Astrocyte (in vitro differentiated cells and primary cell): ENCODE measurements around the gene GLA. TPM values are rescaled to one million over a fixed set of nuclear protein-coding genes. Genes with fewer than 3 reads are reported as not detected.

Source experiments
- DNase-seq: peaks from one replicate; pipeline ENCODE4 v3.0.0-alpha.2; 2010; ENCODE audit warnings: low read depth
- FAIRE-seq: peaks from 2 replicates; lab custom pipeline; 2011; peaks lifted over from hg19 to GRCh38; lab: Jason Lieb, UNC
- H2AFZ ChIP-seq: 2 replicates; pipeline ENCODE4 v1.6.0; 2012; ENCODE audit warnings: low read depth, low read length, inconsistent platforms
- H3K27ac ChIP-seq: 2 replicates; pipeline ENCODE4 v1.5.1; 2011; ENCODE audit warnings: low read depth, low read length, inconsistent platforms
- H3K27me3 ChIP-seq: 2 replicates; pipeline ENCODE4 v1.6.0; 2011; ENCODE audit warnings: low read length, inconsistent platforms; ENCODE audit not compliant: insufficient read depth
- H3K36me3 ChIP-seq: 2 replicates; pipeline ENCODE4 v1.5.1; 2011; ENCODE audit warnings: low read length, inconsistent platforms; ENCODE audit not compliant: insufficient read depth
- H3K4me1 ChIP-seq: 2 replicates; pipeline ENCODE4 v1.5.1; 2011; ENCODE audit warnings: low read length, inconsistent platforms; ENCODE audit not compliant: insufficient read depth
- H3K4me2 ChIP-seq: 2 replicates; pipeline ENCODE4 v1.6.0; 2012; ENCODE audit warnings: low read length, inconsistent platforms
- H3K4me3 ChIP-seq: 2 replicates; pipeline ENCODE4 v1.5.1; 2011; ENCODE audit warnings: low read depth, mild to moderate bottlenecking, low read length, inconsistent platforms; ENCODE audit not compliant: insufficient read depth
- H3K79me2 ChIP-seq: 2 replicates; pipeline ENCODE4 v1.6.0; 2012; ENCODE audit warnings: mild to moderate bottlenecking, low read length, inconsistent platforms; ENCODE audit not compliant: insufficient read depth
- H3K9ac ChIP-seq: 2 replicates; pipeline ENCODE4 v1.6.0; 2012; ENCODE audit warnings: mild to moderate bottlenecking, low read length, inconsistent platforms
- H3K9me3 ChIP-seq: 2 replicates; pipeline ENCODE4 v1.5.1; 2012; ENCODE audit warnings: low read depth, mild to moderate bottlenecking, low read length, inconsistent platforms; ENCODE audit not compliant: insufficient read depth
- H4K20me1 ChIP-seq: 2 replicates; pipeline ENCODE4 v1.6.0; 2012; ENCODE audit warnings: low read length, inconsistent platforms; ENCODE audit not compliant: insufficient read depth
- H3K27ac Mint-ChIP-seq: one replicate; pipeline ENCODE4 v1.8.0; 2021; ENCODE audit warnings: mild to moderate bottlenecking, mixed read lengths; ENCODE audit not compliant: unreplicated experiment
- H3K27me3 Mint-ChIP-seq: one replicate; pipeline ENCODE4 v1.8.0; 2021; ENCODE audit warnings: low read depth, mixed read lengths; ENCODE audit not compliant: unreplicated experiment
- H3K36me3 Mint-ChIP-seq: one replicate; pipeline ENCODE4 v1.8.0; 2021; ENCODE audit warnings: low read depth, mixed read lengths; ENCODE audit not compliant: unreplicated experiment
- H3K4me1 Mint-ChIP-seq: one replicate; pipeline ENCODE4 v1.8.0; 2021; ENCODE audit warnings: low read depth, mixed read lengths; ENCODE audit not compliant: unreplicated experiment
- H3K4me3 Mint-ChIP-seq: one replicate; pipeline ENCODE4 v1.8.0; 2021; ENCODE audit warnings: mild to moderate bottlenecking, moderate library complexity, mixed read lengths; ENCODE audit not compliant: unreplicated experiment
- H3K9me3 Mint-ChIP-seq: one replicate; pipeline ENCODE4 v1.8.0; 2021; ENCODE audit warnings: mild to moderate bottlenecking, mixed read lengths; ENCODE audit not compliant: unreplicated experiment
- CTCF ChIP-seq: IDR thresholded peaks from 2 replicates; pipeline ENCODE4 v1.5.1; 2011; ENCODE audit warnings: low read depth, mild to moderate bottlenecking, inconsistent platforms, low read length, moderate library complexity; ENCODE audit not compliant: insufficient read depth
- EZH2 ChIP-seq: IDR thresholded peaks from 2 replicates; pipeline ENCODE4 v1.6.1; 2012; ENCODE audit warnings: mild to moderate bottlenecking, low read length, inconsistent platforms; ENCODE audit not compliant: insufficient read depth
- total RNA-seq: library from RNA; stranded (reverse); gene quantifications from 2 replicates; pipeline ENCODE4 v1.2.1, GENCODE V29; 2021

GLA gene
- total RNA-seq, 1 donor from 2014 or later, result 51.9 TPM

DNA sequence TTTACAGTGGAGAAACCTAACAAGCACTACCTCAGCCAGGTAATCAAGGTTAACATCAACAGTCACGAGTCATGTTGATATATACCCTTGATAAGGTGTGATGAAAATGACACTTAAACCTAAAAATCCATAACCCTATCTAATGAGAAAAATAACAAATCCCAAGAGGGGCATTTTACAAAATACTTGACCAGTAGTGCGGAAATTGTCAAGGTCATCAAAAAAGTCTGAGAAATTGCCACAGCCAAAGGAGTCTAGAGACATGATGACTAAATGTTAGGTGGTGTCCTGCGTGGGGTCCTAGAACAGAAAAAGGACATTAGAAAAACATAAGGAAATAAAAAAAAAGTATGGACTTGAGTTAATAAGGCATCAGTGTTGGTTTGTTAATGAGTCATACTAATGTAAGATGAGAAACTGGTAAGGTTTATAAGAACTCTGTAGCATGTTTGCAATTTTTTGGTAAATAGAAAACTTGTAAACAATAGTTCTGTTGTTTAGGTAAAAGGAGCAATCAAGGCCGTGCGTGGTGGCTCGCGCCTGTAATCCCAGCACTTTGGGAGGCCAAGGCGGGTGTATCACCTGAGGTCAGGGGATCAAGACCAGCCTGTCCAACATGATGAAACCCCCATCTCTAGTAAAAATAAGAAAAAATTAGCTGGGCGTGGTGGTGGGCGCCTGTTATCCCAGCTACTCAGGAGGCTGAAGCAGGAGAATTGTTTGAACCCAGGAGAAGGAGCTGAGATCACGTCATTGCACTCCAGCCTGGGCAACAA lies 14.0 kb downstream of the GLA start:
- FAIRE-seq (no peak), DNase-seq (no peak)
- H3K36me3 Mint-ChIP-seq, result peaks cover 3% of the 10 kb centered on the region
- H3K36me3 ChIP-seq, result peaks cover 15% of the 10 kb centered on the region
- peaks cover 26% of the 10 kb centered on the region for H3K79me2 ChIP-seq
- no peaks in the 10 kb centered on the region for H3K9me3 ChIP-seq
- peaks cover 4% of the 10 kb centered on the region for H3K4me1 Mint-ChIP-seq
- H3K4me1 ChIP-seq, result peaks cover 8% of the 10 kb centered on the region
- H3K27ac Mint-ChIP-seq, result no peak overlapping the region
- no peak overlapping the region for H2AFZ ChIP-seq
- no peak overlapping the region for H3K4me3 ChIP-seq
- no peaks in the 10 kb centered on the region for H3K27me3 Mint-ChIP-seq
- H3K27me3 ChIP-seq, result no peaks in the 10 kb centered on the region
- no peak overlapping the region for H3K9ac ChIP-seq
- TF ChIP-seq CTCF (no peak), EZH2 (no peak)
- no peaks in the 10 kb centered on the region for H3K9me3 Mint-ChIP-seq
- H4K20me1 ChIP-seq, result peaks cover 23% of the 10 kb centered on the region
- peak overlapping the region; percentile 98 for H3K4me2 ChIP-seq
- peak overlapping the region; percentile 96 for H3K4me3 Mint-ChIP-seq
- H3K27ac ChIP-seq, result no peak overlapping the region

- H3K4me3 Mint-ChIP-seq, result peak overlapping the region; percentile 96
- Histone ChIP-seq H3K4me2 (peak overlapping the region; percentile 98), H3K9ac (peak overlapping the region; percentile 92), H3K36me3 (peaks cover 15% of the 10 kb centered on the region), H3K4me1 (peaks cover 8% of the 10 kb centered on the region), H3K27ac (peak overlapping the region; percentile 68), H4K20me1 (peaks cover 23% of the 10 kb centered on the region), H3K79me2 (peaks cover 26% of the 10 kb centered on the region), H3K9me3 (no peaks in the 10 kb centered on the region), H3K27me3 (no peaks in the 10 kb centered on the region), H2AFZ (no peak overlapping the region), H3K4me3 (peak overlapping the region; percentile 77)
- H3K36me3 Mint-ChIP-seq, result peaks cover 3% of the 10 kb centered on the region
- TF ChIP-seq CTCF (no peak), EZH2 (no peak)
- no peaks in the 10 kb centered on the region for H3K9me3 Mint-ChIP-seq
- DNase-seq (no peak), FAIRE-seq (peak; percentile 92)
- peak overlapping the region; percentile 93 for H3K27ac Mint-ChIP-seq
- H3K27me3 Mint-ChIP-seq, result no peaks in the 10 kb centered on the region
- H3K4me1 Mint-ChIP-seq, result peaks cover 4% of the 10 kb centered on the region
Observed at GRCh38 chrX:101391831-101392230, 15.9 kb downstream of the GLA start.
